ENCODE data around the gene YJU2.
A peak's percentile ranks its signal among the peaks of the same experiment; 100 is the strongest.

YJU2 gene

GRCh38 chr19:4301590-4302242 lies 54.8 kb downstream of the YJU2 start:
- DNase-seq, result no peak

DNA sequence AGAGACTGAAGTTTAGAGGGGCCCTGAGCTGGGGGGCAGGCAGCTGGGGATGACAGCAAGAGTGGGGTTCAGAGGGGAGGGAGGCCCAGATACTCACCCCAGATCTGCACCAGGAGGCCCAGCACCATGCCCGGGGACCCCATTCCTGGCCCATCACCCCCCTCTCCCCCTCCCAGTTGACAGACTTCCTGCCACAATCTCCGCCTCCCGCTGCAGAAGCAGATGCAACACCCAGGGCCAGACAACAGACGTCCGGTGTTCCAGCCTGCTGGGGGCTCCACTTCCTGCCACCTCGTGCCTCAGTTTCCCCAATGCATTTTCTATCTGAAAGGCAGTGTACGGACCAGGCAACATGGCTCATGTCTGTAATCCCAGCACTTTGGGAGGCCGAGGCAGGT lies 55.4 kb downstream of the YJU2 start, which contains the start of gene TMIGD2:
TMIGD2 (minus strand) TSS at position 147 of the 398 bp plus-strand sequence; CDS start at position 143, 4 bp downstream.
- DNase-seq, result no peak

DNA sequence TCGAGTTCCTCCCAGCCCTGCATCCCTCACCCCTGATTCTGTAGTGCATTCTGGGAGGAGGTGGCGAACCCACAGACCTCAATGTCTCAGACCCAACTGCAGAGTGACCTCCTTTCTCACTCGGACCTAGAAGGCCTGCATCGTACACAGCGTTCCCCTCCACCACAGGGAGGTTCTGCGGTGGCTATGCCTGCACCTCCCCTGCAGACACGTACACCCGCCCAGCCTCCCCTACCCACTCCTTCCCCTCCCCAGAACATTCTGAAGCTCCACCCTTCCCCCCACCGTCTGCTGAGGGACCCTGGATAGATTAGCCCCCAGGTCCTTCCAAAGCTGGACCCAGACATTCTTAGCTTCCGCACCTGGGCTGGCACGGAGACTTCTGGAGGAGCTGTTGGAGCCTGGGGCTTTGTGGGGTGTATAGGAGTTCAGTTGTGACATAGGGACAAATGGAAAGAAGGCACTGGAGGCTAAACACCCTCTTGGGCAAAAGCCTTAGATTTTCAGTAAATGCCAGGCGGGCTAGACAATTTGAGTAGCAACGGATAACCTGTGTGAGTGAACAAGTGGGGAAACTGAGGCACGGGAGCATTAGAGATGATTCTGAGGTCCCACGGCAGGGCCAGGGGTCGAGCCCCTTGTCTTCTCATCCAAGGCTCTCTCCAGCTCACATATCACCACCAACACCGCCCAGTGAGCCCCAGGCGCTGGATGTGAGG lies 57.1 kb downstream of the YJU2 start:
- DNase-seq, result no peak

GRCh38 chr19:4304538-4305256 lies 57.8 kb downstream of the YJU2 start, which contains the start of gene FSD1:
FSD1 (plus strand) TSS chr19:4304598; CDS start chr19:4304747, 149 bp downstream.
- DNase-seq, result peak; percentile 31 to 60

DNA sequence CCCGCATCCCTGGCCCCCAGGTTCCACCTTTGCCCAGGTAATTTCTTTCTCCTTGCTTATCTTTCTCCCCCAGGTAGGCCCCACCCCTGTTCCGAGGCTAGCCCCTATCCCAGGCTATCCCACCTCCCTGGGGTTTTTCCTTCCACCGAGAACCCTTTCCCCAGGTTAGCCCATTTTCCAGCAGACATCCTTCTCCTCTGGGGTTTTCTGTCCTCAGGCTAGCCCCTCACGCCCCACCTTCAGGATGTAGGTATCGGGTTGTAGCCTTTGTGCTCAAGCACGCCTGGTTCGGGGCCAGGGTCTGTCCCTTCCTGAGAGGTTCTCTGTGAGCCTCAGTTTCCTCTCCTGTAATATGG lies 58.4 kb downstream of the YJU2 start:
- DNase-seq, result no peak

DNA sequence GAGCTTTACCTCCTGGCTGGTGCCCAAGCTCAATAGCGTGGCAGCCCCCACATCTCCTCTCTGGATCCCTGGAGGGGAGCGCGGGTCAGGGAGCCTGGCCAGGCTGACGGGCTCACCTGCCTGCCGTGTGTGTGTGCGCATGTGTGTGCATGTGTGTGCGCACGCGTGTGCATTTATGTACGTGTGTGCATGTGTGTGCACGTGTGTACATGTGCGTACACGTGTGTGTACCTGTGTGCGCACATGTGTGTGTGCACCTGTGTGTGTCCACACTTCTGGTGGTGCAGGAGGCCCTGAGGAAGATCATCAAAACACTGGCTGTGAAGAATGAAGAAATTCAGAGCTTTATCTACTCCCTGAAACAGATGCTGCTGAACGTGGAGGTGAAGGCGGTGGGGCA lies 58.8 kb downstream of the YJU2 start:
- DNase-seq, result no peak

- DNase-seq, result no peak
Measured at GRCh38 chr19:4310247-4311121, 63.6 kb downstream of the YJU2 start.

DNA sequence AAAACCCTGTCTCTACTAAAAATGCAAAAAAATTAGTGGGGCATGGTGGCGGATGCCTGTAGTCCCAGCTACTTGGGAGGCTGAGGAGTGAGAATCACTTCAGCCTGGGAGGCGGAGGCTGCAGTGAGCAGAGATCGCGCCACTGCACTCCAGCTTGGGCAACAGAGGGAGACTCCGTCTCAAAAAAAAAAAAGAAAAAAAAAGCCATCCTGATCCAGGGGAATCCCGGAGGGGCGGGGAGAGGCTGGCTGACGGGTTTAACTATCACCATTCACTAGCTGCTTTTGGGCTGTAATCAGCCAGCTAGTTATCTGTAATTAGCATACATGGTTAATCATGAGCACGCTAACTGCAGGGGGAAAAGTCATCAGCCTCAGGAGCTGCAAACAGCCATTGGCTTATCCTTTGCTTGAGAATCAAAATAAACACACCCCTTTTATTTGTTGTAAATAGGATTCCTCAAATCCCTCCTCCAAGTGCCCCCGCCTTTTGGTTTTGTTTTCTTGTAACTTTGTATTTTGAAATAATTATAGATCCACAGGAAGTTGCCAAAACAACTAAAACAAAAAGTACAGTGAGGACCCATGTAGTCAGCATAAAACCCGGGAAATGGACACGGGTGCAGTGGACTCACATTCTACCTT lies 67.1 kb downstream of the YJU2 start:
- no peak for DNase-seq

GRCh38 chr19:4316956-4317355 lies 70.1 kb downstream of the YJU2 start:
- no peak for DNase-seq

DNA sequence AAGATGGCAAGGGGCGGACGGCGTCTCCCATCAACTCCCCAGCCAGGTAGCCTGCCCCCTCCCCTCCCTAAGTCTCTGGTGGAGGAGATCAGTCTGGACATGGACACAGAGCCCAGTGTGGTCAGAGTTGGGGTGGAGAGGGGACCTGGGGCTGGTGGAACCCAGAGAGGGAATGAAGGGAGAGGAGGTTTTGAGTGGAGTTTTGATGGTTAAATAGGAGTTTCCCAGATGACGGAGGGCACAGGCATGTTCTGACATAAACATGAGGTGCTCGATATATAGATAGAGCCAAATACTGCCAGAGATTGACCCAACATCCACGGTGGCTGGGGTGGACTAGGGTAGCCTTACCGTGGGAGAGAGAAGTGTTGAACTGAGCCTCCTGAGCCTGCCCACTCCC lies 71.6 kb downstream of the YJU2 start:
- DNase-seq, result no peak

Measured in NCI-H1930 (cell line).